ENCODE measurements around the gene APOL3. TPM values are rescaled to one million over a fixed set of nuclear protein-coding genes. Genes with fewer than 3 reads are reported as not detected.

The APOL3 gene
- total RNA-seq, 1 experiment from 2014 or later, result not detected

DNA sequence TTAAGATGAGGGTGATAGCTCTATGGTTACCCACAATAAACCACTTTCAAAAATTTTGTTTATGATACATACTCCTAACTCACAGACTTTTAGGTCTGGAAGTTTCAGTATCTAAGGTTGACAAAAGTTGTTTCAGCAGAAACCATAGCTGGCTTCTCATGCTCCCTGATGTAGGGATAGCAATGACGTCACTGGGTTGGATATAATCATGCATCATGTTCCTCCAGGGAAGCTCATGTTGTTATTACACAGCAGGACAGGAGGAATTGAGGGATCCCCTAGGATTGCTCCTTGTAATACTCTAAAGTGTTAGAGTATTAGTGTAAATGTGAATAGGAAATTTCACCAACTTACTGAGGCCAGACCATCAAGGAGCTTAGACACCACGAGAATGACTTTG, 23.6 kb downstream of the APOL3 start:
- no peak overlapping the region for H3K27ac ChIP-seq (ENCODE audit: low read length)
- no peaks in the 10 kb centered on the region for H3K79me2 ChIP-seq (ENCODE audit: low read length)
- intact Hi-C loops (cut with micrococcal nuclease), result no loop called here
- H3K36me3 ChIP-seq (ENCODE audit: low read depth, low read length), result no peaks in the 10 kb centered on the region
- H2AFZ ChIP-seq (ENCODE audit: low read length), result no peak overlapping the region
- H3K27me3 ChIP-seq (ENCODE audit: low read length), result no peaks in the 10 kb centered on the region
- H4K20me1 ChIP-seq (ENCODE audit: low read length), result no peaks in the 10 kb centered on the region
- no peaks in the 10 kb centered on the region for H3F3A ChIP-seq (ENCODE audit: low read length, unreplicated experiment)
- TF ChIP-seq EZH2 (IDR thresholded peaks at IDR 0.05; ENCODE audit: low read length, unreplicated experiment) (no peak), EZH2phosphoT487 (IDR thresholded peaks at IDR 0.05; ENCODE audit: borderline replicate concordance, low read length) (no peak)
- TF ChIP-seq, protein P1, sequence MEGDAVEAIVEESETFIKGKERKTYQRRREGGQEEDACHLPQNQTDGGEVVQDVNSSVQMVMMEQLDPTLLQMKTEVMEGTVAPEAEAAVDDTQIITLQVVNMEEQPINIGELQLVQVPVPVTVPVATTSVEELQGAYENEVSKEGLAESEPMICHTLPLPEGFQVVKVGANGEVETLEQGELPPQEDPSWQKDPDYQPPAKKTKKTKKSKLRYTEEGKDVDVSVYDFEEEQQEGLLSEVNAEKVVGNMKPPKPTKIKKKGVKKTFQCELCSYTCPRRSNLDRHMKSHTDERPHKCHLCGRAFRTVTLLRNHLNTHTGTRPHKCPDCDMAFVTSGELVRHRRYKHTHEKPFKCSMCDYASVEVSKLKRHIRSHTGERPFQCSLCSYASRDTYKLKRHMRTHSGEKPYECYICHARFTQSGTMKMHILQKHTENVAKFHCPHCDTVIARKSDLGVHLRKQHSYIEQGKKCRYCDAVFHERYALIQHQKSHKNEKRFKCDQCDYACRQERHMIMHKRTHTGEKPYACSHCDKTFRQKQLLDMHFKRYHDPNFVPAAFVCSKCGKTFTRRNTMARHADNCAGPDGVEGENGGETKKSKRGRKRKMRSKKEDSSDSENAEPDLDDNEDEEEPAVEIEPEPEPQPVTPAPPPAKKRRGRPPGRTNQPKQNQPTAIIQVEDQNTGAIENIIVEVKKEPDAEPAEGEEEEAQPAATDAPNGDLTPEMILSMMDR (conservative IDR thresholded peaks at IDR 0.05; ENCODE audit: low read depth, low read length), result no peak
- H3K9me2 ChIP-seq (replicated peaks; ENCODE audit: low read length), result no peaks in the 10 kb centered on the region
- H3K4me2 ChIP-seq (ENCODE audit: low read length), result no peak overlapping the region
- H3K4me1 ChIP-seq (ENCODE audit: insufficient read depth, low read length), result no peaks in the 10 kb centered on the region; the same call in 1 of the 2 replicates
- POLR2A ChIA-PET (ENCODE audit: unreplicated experiment), result no interaction called here
- H3K9ac ChIP-seq (ENCODE audit: low read length), result no peak overlapping the region
- BruUV-seq (replicated peaks), result no TSS peak
- CTCF ChIA-PET, result no interaction called here
- ATAC-seq, result no peak
- no peak overlapping the region for H3K4me3 ChIP-seq (ENCODE audit: low read length)
- no peaks in the 10 kb centered on the region for H3K9me3 ChIP-seq (ENCODE audit: low read length)
- DNase-seq, result no peak

DNA sequence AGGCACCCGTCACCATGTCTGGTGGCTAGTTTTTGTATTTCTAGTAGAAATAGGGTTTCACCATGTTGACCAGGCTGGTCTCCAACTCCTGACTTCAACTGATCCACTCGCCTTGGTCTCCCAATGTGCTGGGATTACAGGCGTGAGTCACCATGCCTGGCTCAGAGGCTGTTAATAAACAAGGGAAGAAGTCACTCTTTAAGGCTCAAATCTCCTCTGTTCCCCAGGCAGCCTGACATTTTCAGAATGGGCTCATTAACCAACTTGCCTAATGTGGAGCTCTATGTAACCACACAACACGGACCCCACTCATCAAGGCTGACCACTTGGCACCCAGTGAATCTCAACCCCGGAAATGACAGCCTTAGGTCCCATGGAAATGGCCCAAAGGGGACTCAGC, 24.1 kb downstream of the APOL3 start:
- Histone ChIP-seq H3F3A (ENCODE audit: low read length, unreplicated experiment) (no peaks in the 10 kb centered on the region), H3K4me1 (ENCODE audit: insufficient read depth, low read length) (no peaks in the 10 kb centered on the region; the same call in 1 of the 2 replicates), H3K9ac (ENCODE audit: low read length) (no peak overlapping the region), H3K9me3 (ENCODE audit: low read length) (no peaks in the 10 kb centered on the region), H3K4me2 (ENCODE audit: low read length) (no peak overlapping the region), H3K79me2 (ENCODE audit: low read length) (no peaks in the 10 kb centered on the region), H2AFZ (ENCODE audit: low read length) (no peak overlapping the region), H4K20me1 (ENCODE audit: low read length) (no peaks in the 10 kb centered on the region), H3K27me3 (ENCODE audit: low read length) (no peaks in the 10 kb centered on the region), H3K9me2 (replicated peaks; ENCODE audit: low read length) (no peaks in the 10 kb centered on the region), H3K27ac (ENCODE audit: low read length) (no peak overlapping the region), H3K36me3 (ENCODE audit: low read depth, low read length) (no peaks in the 10 kb centered on the region), H3K4me3 (ENCODE audit: low read length) (no peak overlapping the region)
- ChIA-PET CTCF (no interaction called here), POLR2A (ENCODE audit: unreplicated experiment) (no interaction called here)
- ATAC-seq, result peak; percentile 37; the same call in 1 of the 2 replicates
- intact Hi-C loops (cut with micrococcal nuclease), result no loop called here
- peak; percentile 41 for DNase-seq
- no TSS peak for BruUV-seq (replicated peaks)
- no peak for TF ChIP-seq EZH2phosphoT487 (IDR thresholded peaks at IDR 0.05; ENCODE audit: borderline replicate concordance, low read length)
- TF ChIP-seq, protein P1 (conservative IDR thresholded peaks at IDR 0.05; ENCODE audit: low read depth, low read length), result no peak
- TF ChIP-seq EZH2 (IDR thresholded peaks at IDR 0.05; ENCODE audit: low read length, unreplicated experiment), result no peak

DNA sequence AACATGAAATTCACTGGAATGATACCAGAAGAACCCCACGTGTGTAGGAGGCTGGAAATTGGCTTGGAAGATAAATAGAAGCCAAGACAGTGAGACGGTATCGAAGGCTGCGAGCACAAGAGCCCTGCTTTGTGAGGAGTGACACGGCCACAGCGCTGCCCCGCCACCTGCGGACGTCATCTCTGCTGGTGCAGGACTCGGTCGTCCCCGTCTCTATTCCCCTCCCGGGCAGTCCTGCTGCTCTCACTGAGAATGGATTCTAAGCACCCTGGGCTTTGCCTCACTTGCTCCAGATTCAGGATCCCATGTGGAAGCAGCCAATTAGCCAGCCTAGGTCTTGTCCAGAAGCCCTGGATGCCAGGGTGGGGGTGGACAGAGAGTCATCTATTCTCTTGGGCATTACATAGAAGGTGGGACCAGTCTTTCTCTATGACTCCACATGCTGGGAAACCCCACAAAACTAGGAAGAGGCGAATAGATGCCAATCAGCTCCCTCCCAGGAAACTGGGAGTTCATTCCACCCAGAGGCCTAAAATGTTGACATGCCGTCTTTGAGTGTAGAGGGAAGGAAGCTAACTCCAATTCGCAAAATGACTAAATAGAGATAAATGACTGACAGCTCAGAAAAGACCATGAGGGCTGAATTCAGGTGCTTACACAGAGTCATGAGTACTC, 25.1 kb downstream of the APOL3 start:
- no peaks in the 10 kb centered on the region for H3K36me3 ChIP-seq (ENCODE audit: low read depth, low read length)
- no peaks in the 10 kb centered on the region for H3K9me3 ChIP-seq (ENCODE audit: low read length)
- no peak for TF ChIP-seq EZH2 (IDR thresholded peaks at IDR 0.05; ENCODE audit: low read length, unreplicated experiment)
- TF ChIP-seq, protein P1 (conservative IDR thresholded peaks at IDR 0.05; ENCODE audit: low read depth, low read length), result no peak
- no peak overlapping the region for H3K4me3 ChIP-seq (ENCODE audit: low read length)
- ChIA-PET CTCF (no interaction called here), POLR2A (ENCODE audit: unreplicated experiment) (interaction anchor here (0.7 kb wide), 1 partner anchor 16 kb away, joined by 6 read pairs; no protein-coding TSS in a partner anchor)
- no peak for ATAC-seq
- H3K4me1 ChIP-seq (ENCODE audit: insufficient read depth, low read length), result no peaks in the 10 kb centered on the region; the same call in 1 of the 2 replicates
- H2AFZ ChIP-seq (ENCODE audit: low read length), result no peak overlapping the region
- no peak for DNase-seq
- H3K9me2 ChIP-seq (replicated peaks; ENCODE audit: low read length), result no peaks in the 10 kb centered on the region
- no peak overlapping the region for H3K9ac ChIP-seq (ENCODE audit: low read length)
- no TSS peak for BruUV-seq (replicated peaks)
- H3K4me2 ChIP-seq (ENCODE audit: low read length), result no peak overlapping the region
- no peaks in the 10 kb centered on the region for H3F3A ChIP-seq (ENCODE audit: low read length, unreplicated experiment)
- H4K20me1 ChIP-seq (ENCODE audit: low read length), result no peaks in the 10 kb centered on the region
- 0 out of 2 replicates have a peak, but pooled peaks cover 9% of the 10 kb centered on the region for H3K27me3 ChIP-seq (ENCODE audit: low read length)
- no peaks in the 10 kb centered on the region for H3K79me2 ChIP-seq (ENCODE audit: low read length)
- no peak overlapping the region for H3K27ac ChIP-seq (ENCODE audit: low read length)
- intact Hi-C loops (cut with micrococcal nuclease), result no loop called here
